Stimulated activated CD8-positive, alpha-beta memory T cell treated with anti-CD3 and anti-CD28 coated beads, Interleukin-15, amount 100 ng/mL, for 24 hours (primary cell): ENCODE data around the gene CRKL.

Experiments
- DNase-seq: peaks from one replicate; pipeline ENCODE4 v3.0.0-alpha.2; 2020; ENCODE audit warnings: low read depth

Gene CRKL

GRCh38 chr22:20997536-20998257 lies 80.5 kb downstream of the CRKL start:
- DNase-seq: no peak

GRCh38 chr22:20998411-20999336 lies 81.5 kb downstream of the CRKL start:
- DNase-seq: no peak

- DNase-seq: no peak
Measured at GRCh38 chr22:20999350-21000206, 82.4 kb downstream of the CRKL start.

GRCh38 chr22:21000207-21000986 lies 83.2 kb downstream of the CRKL start:
- DNase-seq: no peak

- DNase-seq: no peak
Measured at GRCh38 chr22:21000987-21001600, 83.9 kb downstream of the CRKL start.

- DNase-seq: peak; percentile 90
Measured at GRCh38 chr22:21001601-21002325, 84.6 kb downstream of the CRKL start, which contains the start of gene THAP7. Gene THAP7, minus strand, starts transcription at chr22:21002118. Its CDS starts 207 bp downstream, at chr22:21001911.
